Hepatic stellate cell (primary cell): ENCODE measurements around the gene GGT6.
"Not testable (repeated sequence)": the region's sequence is repeated elsewhere in the genome, so short reads cannot be mapped to it uniquely, and the experiment has no call there.

Source experiments
- DNase-seq: peaks from one replicate; pipeline ENCODE4 v3.0.0; 2011; ENCODE audit warnings: low spot score

The GGT6 gene, protein sequence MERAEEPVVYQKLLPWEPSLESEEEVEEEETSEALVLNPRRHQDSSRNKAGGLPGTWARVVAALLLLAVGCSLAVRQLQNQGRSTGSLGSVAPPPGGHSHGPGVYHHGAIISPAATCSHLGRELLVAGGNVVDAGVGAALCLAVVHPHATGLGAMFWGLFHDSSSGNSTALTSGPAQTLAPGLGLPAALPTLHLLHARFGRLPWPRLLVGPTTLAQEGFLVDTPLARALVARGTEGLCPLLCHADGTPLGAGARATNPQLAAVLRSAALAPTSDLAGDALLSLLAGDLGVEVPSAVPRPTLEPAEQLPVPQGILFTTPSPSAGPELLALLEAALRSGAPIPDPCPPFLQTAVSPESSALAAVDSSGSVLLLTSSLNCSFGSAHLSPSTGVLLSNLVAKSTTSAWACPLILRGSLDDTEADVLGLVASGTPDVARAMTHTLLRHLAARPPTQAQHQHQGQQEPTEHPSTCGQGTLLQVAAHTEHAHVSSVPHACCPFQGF

DNA sequence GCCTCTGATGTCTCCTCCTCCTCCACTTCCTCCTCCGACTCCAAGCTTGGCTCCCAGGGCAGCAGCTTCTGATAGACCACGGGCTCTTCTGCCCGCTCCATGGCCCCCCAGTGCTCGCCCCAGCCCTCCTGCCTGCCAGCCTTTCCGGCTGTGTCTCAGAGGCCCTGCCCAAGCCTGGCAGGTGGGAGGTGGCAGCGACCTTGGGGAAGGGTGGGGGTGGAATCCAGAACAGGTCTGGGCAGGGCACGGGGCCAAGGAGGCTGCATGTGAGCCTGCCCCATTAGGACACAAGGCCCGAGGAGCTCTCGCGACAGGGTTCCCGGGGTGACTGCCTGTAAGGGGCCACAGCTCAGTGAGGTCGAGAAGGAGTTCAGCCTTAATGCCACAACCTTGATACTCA, at the start of gene GGT6:
TSS of gene GGT6 (minus strand) at position 157 of the 400 bp plus-strand sequence. CDS start at position 101, 56 bp downstream.
- no peak for DNase-seq

DNA sequence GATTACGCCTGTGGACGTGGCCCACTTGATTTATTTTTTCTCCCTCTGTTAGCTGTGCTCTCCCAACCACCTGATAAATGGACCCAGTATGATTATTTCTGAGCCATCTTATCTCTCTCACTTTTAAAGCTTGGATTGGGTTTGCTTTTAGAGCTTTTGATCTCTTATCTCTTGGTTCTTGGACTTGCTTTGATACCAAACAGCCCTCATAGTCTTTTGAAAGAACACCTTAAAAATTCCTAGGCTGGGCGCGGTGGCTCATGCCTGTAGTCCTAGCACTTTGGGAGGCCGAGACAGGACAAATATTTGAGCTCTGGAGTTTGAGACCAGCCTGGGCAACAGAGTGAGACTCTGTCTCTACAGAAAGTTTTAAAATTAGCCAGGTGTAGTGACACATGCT, 49.8 kb upstream of the GGT6 start:
- DNase-seq = no peak

DNA sequence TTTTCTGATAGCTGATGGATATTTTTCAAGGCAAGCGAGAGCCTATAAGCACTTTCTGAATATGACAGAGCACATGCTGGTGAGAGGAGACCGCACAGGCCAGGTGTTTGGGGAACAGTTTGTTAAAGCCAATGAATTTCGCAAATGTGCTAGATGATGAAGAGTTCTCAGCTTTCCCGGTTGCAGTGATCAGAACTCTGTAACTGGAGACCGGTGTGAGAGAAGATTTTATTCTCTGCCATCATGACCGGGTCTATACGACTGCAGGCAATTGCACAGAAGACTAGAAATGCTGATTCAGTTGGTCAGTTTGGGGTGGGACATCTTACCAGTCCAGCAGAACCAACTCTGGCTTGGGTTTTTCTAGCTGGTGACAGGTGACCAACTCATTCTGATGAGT, 49.4 kb upstream of the GGT6 start:
- DNase-seq = no peak

DNA sequence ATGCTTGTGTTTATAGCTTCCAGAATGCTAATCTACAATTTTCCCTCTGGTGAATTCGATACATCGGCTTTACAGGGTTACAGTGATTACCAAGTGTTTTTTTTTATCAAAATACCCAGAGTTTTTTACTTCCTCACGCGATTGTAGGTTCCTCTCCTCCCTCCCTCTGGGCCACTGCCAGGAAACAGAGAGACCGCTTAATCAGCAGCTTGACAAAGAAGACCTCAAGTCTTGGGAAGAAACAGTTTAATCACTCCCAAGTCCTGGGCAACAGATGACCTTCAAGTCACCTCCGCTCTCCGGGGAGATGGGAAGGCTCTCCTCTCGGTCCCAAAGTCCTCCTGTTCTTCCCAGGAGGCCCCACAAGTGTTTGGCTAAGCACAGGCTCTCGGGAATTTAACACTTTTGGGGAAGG, 47.4 kb upstream of the GGT6 start:
- peak; percentile 66 for DNase-seq

DNA sequence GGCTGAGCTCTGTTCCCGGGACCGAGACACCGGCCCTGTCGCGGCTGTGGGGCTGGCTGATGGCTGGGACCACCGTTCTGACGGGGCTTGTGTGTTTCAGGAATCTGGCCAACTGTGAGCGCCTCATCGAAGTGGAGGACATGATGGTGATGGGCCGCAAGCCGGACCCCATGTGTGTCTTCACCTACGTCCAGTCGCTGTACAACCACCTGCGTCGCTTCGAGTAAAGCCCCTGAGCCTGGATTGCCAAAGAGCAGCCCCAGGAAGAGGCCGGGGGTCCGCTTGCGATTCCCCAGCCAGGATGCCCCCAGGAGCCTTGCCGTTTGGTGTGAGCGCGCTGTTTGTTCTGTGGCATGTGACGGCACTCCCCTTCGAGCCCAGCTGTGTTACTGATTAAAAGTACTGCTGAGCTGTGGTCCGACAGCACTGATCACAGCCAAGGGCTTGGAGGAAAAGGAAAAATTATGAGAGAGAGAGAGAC, 46.9 kb upstream of the GGT6 start:
- DNase-seq = no peak

DNA sequence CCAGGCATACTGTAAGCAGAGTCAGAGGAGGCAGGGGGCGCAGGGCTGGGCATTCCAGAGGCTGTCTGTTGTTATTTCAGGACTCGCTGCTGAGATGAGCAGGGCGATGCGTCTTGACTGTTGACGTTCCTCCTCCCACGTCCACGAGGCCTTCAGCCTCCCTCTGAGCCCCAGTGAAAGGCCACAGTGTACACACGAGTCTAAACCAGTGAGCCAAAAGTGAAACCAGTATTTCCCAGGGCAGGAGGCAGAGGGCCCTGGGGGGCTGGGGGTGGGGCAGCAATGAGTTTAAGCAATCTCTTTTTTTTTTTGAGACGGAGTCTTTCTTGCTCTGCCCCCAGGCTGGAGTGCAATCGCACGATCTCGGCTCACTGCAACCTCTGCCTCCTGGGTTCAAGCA, 45.4 kb upstream of the GGT6 start:
- DNase-seq = peak; percentile 79

DNA sequence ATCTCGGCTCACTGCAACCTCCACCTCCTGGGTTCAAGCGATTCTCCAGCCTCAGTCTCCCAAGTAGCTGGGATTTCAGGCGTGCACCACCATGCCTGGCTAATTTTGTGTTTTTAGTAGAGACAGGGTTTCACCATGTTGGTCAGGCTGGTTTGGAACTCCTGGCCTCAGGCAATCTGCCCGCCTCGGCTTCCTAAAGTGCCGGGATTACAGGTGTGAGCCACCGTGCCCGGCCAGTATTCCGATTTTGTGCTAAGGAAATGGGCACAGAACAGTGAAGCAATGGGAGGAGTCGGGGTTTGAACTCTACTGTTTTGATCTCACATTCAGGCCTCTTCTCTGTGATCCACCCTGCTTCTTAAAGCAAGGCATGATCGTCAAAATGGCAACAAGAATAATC, 44.4 kb upstream of the GGT6 start:
- DNase-seq = not testable (repeated sequence)

DNA sequence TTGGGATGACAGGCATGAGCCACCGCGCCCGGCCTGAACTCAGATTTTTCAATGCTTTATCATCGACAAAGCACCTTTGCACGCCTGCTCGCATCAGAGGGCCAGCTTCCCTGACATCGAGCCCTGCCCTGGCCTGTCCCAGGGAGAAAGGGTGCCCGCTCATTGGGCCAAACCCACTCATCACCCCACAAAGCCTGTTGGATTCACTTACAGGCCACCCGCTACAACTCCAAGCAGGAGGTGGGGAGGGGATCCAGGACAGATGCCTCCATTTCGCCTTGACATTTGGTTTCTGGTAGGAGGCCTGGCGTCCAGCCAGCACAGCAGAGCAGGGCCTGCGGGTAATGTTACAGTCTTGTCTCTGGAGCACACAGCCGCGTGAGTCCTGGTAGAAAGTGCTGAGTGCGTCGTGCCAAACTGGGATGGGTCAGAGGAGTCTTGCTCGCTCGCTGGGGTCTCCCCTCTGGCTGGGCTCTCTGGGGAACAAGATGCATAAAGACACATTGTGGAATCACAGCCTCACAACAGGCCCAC, 43.8 kb upstream of the GGT6 start:
- DNase-seq = no peak

DNA sequence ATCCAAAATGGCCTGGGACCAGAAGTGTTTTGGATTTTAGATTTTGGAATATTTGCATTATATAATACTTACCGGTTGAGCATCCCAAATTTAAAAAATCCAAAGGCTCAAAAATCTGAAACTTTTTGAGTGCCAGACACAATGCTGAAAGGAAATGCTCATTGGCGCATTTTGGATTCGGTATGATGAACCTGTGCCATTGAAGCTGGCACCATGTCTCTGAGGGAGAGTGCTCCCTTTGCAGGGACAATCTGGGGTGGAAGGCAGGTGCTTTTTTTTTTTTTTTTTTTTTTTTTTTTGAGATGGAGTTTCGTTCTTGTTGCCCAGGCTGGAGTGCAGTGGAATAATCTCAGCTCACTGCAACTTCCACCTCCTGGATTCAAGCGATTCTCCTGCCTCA, 41.7 kb upstream of the GGT6 start:
- no peak for DNase-seq

DNA sequence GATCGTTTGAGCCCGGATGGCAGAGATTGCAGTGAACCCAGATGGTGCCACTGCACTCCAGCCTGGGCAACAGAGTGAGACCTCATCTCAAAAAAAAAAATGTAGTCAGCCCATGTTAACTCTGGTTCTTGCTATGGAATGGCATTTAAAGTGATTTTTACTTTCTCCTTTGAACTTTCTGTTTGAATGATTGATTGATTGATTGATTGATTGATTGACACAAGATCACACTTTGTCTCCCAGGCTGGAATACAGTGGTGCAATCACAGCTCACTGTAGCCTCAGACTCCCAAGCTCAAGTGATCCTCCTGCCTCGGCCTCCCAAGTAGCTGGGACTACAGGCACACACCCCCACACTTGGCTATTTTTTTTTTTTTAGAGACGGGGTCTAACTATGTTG, 40.9 kb upstream of the GGT6 start:
- DNase-seq = no peak

DNA sequence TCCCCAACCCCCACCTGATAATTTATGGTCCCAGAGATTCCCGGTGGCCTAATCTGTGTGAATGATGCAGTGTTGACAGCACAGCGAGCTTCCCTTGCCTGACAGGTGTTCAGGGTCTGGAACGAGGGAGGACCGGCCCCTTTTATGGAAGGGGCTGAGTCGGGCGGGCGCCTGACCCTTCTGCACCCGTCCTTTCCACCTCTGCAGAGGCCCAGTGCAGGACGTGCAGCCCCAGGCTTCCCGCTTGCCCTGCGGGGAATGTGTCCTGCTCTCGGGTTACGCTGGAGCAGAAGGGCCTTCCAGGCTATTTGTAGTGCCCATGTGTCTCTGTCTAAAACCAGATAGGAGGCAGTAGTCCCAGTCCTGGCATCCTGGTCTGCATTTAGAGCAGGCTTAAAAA, 40.2 kb upstream of the GGT6 start:
- no peak for DNase-seq

DNA sequence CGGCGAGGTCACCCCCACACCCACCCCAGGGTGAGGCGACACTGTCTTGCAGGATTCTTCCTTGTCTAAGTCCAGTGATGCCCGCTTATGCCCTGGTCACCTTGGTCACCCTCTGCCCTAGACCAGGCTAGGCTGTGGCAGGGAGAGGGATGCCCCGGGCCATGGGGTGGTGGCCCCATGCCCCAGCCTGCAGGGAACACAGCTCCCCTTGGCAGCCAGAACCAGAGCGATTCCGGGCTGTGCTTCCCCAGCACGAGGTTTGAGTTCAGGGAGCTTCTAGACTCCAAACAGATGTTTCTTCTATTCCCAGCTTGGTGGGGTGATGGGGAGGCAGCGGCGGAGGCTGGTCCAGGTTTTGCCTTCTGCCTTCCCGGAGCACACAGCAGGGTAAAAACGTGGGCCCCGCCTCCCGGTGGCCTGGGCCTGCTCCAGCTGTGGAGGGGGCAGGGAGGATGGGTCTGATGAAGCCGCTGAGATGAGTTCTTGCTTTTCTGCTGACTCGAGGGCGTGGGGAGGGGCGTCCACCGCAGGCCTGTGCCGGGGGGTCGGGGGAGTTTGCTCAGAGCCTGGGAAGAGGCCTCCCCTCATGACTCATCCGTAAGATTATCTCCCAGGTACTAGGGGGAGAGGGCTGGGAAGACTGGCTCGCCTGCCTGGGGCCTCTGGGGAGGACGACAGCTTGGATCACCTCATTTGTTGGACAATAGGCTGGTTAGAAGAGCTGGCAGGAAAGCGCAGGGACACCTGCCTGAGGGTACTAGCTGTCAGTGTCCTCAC, 39.3 kb upstream of the GGT6 start:
- no peak for DNase-seq

DNA sequence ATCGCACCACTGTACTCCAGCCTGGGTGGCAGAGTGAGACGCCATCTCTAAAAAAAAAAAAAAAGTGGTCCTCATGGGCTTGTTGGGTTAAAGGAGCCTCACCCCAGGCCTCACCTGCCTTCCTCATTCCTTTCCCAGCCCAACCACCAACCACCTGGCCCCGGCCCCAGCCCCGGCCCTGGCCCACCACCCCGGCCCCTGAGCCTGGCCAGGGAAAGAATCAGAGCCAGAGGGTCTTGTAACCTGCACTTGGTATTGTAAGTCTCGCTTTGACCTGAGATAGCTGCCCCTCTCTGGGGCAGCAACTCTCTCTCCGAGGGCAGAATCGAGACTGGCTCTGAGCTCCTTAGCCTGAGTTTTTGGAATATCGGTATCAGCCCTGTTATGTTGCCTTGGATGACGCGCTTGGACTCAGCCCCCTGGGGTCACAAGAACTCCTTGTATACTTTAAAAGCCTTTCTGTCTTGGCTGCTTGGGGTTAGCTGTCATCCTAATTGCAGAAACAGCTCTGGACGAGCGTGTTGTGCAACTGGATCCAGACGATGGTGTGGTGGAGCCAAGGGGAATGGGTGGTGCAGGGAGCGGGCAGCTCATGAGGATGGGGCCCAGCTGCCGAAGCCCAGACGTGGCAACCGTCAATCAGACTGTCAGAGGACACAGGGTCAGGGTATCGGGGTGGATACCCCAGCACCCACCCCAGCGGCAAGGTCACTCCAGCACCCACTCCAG, 38.6 kb upstream of the GGT6 start:
- no peak for DNase-seq

DNA sequence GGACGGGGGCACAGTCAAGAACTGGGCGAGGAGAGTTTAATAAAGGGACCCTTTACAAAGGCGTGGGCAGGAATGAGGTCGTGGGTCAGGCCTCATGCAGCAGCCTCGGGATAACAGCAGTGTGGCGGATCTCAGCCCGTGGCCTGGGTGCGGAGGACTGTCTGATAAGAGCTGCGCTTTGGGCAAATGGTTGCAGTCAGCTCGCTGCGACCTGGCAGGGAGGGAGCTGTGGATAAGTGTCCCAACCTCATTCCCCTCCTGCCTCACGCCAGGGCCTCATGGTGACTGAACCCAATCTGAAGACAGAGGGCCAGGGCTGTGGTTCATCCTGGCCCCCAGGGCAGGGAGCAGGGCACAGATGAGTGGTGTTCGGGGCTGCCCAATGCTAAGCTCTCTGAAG, 37.6 kb upstream of the GGT6 start:
- no peak for DNase-seq

DNA sequence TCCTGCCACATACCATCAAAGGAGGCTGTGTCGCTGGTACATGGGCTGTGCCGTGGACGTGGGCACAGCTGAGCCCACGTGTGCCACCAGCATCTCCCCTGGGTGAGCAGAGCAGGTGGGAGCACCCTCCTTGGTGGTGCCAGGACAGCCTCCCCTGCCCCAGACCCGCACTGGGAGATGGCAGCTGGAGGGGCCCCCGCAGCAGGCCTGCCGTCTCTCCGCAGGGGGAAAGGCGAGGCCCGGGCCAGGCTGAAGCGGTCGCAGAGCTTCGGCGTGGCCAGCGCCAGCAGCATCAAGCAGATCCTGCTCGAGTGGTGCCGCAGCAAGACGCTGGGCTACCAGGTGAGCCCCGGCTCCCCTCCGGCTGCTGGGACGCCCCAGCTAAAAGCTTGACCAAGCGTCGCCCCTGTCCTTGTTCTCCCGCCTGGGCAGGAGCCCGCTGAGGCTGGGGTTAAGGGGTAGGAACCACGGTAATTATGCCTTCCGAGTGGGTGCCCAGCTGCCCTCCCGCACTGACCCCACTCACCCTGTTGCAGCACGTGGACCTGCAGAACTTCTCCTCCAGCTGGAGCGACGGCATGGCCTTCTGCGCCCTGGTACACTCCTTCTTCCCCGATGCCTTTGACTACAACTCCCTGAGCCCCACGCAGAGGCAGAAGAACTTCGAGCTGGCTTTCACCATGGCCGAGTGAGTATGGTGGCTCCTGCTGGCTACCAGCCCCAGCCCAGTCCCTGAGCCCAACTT, 36.4 kb upstream of the GGT6 start:
- no peak for DNase-seq

DNA sequence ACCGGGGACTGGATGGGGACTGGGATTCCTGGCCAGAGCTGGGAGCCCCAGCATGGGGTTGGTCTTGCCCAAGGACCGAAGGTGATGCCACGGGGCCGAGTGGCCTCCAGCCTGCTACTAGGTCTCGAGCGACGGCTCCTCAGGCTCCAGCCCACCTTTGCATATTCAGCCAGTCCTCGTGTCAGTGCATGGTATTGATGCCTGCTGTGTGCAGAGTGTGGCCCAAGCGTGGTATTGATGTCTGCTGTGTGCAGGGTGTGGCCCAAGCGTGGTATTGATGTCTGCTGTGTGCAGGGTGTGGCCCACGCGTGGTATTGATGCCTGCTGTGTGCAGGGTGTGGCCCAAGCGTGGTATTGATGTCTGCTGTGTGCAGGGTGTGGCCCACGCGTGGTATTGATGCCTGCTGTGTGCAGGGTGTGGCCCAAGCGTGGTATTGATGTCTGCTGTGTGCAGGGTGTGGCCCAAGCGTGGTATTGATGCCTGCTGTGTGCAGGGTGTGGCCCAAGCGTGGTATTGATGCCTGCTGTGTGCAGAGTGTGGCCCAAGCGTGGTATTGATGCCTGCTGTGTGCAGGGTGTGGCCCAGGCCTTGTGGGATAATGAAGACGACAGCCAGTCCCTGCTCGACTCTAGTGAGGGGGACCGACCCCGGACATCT, 35.4 kb upstream of the GGT6 start:
- DNase-seq = not testable (repeated sequence)

DNA sequence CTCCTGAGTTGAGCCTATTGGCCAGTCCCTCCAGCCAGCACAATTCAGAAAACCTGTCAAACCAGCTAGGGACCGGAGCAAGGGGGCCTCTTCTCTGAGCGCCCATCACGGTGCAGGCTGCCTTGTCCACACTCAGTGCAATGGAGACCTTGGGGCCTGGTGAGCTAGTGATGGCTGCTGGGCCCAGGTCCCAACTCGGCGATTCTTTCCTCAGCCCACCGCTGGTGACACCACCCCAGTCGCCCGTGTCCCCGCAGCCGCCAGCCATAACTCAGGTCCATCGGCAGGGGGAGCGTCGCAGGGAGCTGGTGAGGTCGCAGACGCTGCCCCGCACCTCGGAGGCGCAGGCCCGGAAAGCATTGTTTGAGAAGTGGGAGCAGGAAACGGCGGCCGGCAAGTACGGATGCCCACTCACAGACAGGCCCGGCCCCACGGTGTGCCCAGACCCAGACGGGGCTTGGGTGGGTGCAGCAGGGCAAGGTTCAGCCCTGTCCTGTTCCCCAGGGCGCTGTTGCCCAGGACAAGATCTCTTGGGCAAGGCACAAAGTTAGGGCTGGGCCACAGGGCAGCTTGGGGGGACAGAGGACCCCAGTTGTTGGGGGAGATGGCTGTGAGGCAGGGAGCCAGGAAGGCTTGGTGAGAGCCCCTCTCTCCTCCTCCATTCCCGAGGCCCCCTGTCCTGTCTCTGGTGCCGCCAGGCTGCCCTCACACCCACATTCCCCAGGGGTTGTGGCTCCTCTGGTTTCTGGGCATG, 34.7 kb upstream of the GGT6 start:
- no peak for DNase-seq

DNA sequence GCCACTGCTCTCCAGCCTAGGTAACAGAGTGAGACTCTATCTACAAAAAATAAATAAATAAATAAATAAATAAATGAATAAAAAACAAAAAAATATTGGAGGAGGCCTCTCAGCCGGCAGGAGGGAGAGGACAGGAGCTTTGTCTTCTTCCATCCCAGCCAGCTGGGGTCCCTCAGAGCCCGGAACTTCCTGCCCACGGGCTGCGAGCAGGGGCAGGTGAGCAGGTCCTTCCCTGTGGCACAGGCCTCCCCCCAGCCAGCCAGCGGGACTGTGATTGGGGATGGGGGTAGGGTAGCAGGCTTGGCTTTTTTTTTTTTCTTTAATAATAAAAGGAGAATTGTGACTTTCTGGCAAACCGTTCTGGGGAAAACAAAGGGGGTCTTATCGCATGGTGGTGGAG, 34.0 kb upstream of the GGT6 start:
- no peak for DNase-seq

DNA sequence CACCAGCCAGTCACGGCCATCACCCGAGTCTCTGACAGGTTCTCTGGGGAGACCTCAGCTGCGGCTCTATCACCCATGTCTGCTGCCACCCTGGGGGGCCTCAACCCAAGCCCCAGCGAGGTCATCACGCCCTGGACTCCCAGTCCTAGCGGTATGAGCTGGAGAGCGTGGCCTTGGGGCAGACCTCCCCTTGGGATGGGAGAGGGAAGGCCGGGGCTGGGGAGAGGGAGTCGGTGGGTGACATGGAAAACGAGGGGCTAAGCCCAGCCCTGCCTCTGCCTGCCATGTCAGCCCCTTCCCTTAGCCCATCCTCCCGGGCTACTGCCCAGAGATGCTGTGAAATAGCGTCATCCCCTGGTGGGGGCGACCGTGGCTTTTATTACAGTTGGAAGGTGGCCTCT, 32.6 kb upstream of the GGT6 start:
- DNase-seq = no peak
